T follicular helper cell (primary cell): ENCODE measurements around the gene ACVR1.

Experiments
- DNase-seq: peaks from one replicate; pipeline ENCODE4 v3.0.0-alpha.2; 2020; ENCODE audit warnings: low read depth

The ACVR1 gene

DNA sequence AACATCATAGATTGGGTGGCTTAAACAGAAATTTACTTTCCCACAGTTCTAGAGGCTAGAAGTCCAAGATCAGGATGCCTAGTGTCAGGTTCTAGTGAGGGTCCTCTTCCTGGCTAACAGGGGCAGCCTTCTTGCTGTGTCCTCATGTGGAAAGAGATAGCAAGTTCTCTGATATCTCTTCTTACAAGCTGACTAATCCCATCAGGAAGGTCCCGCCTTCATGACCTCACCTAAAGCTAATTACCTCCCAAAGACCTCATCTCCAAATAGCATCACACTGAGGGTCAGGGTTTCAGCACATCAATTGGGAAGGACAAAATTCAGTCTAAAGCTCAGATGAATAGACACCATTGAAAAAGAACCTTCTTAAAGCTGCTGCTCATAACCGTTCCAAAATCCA lies 22.9 kb downstream of the ACVR1 start:
- DNase-seq: no peak

DNA sequence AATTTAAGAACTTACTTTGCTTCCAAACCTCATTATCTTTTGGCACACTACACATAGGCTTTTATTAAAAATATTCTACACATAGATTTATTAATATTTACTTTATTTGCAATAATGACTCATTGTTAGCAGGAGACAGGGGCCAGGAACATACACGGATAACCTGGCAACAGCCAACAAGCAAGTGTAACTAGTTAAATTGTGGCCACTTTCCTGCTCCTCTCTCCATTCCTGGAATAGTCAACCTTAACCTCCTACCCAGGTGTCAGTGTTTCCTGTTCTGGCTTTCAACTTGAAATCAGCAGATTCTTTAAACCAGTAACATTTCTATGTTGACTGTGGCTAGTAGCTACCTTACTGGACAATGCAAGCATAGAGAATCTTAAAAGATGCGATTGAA lies 26.5 kb downstream of the ACVR1 start:
- no peak for DNase-seq

DNA sequence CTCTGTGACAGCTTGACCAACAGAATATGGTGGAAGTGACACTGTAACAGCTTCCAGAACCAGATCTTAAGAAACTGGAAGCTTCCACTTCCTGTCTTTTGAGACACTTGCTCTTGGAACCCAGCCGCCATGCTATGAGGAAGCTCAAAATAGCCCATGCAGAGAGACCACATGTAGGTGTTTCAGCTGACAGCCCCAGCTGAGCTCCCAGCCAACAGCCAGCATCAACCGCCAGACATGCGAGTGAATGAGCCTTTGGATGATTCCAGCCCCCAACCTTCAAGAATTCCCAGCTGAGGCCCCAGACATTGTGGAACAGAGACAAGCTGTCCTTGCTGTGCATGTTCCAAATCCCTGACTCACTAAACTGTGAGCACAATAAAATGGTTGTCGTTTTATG lies 27.9 kb downstream of the ACVR1 start:
- no peak for DNase-seq

DNA sequence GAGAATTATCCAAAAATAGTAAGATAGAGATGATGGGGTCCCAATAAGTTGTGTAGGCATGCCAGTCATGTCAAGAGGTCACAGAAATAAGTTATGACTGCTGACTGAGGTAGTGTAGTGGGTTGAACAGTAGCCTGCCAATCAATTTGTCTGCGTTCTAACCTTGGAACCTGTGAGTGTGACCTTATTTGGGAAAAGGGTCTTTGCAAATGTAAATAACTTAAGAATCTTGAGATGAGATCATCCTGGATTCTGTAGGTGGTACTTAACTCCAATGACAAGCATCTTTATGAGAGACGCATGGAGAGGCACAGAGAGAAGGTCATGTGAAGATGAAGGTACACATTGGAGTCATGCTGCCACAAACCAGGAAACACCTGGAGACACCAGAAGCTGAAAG lies 31.0 kb downstream of the ACVR1 start:
- no peak for DNase-seq

DNA sequence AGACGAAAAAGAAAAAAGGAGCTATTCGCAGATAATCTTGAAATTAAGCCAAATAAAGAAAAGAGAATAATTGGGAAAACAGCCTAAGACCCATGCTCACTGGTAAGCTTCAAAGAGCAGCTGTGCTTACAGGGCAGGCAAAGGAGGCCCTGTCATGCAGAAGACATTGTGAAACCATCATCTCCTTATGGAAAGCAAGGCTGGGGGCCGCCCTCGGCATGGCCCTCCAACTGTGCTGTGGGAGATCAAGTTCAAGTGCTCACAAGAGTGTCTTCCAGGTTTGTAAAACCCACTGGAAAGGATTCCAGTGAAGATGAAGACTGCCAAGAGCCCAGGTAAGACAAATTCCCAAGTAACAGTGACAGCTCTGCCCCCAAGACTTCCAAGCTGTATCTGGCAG lies 32.2 kb downstream of the ACVR1 start:
- no peak for DNase-seq

DNA sequence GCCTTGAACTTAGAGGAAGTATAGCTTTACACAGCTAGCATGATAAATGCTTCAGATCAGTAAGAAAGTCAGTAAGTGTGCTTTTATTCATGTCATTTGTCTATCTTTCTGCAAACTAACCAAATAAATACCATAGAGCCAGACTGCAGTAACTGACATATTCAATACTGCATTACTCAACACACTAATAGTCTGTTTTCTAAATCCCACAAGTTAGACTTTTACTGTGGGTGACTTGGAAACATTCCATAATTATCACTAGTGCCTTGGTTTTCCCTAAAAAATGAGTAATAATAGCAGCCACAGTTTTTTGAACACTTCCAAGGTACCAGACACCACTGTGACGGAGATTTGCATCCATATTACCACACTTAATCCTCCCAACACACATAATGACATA lies 33.0 kb downstream of the ACVR1 start:
- DNase-seq: no peak

DNA sequence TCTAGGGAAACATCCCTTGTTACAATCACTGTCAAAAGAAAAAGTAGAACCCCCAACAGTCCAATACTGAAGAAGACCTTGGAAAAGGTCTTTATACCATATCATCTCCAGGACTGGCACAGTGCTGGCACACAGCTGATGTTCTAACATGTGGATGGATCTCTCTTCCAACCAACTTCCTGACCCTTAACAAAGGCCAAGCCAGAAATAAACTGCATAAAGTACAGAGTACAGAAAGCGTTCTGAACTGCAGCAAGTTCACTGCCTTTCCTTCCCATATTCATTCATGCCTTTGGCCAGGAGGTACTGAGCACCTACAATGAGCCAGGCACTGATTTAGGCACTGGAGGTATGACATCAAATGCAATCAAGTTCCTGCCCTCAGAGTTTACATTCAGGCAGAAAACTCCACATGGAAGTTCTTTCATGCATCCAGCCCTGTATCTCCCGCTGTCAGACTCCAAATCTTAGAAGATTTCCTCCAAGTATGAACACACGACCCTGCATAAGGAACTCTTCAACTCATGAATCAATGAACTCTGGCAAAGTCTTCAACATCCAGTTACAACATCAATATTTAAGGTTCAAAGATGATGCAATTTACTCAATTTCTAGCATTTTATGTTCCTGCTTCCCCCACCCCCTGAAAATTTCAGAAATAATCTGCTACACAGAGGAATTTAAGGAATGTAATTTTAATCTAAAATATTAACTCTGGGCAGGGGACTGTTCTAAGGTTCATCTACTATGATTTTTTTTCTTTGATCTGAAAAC lies 33.8 kb downstream of the ACVR1 start:
- DNase-seq: no peak

DNA sequence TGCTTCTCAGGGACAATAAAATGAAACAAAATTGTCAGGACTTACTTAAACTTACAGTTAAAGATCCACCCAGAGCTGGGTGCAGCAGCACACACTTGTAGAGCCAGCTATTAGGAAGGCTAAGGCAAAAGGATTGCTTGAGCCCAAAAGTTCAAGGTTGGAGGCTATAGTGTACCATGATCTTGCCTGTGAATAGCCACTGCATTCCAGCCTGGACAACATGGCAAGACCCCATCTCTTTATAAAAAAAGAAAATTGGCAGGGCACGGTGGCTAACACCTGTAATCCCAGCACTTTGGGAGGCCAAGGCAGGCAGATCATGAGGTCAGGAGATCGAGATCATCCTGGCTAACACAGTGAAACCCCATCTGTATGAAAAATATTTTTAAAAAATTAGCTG lies 34.6 kb downstream of the ACVR1 start:
- no peak for DNase-seq

DNA sequence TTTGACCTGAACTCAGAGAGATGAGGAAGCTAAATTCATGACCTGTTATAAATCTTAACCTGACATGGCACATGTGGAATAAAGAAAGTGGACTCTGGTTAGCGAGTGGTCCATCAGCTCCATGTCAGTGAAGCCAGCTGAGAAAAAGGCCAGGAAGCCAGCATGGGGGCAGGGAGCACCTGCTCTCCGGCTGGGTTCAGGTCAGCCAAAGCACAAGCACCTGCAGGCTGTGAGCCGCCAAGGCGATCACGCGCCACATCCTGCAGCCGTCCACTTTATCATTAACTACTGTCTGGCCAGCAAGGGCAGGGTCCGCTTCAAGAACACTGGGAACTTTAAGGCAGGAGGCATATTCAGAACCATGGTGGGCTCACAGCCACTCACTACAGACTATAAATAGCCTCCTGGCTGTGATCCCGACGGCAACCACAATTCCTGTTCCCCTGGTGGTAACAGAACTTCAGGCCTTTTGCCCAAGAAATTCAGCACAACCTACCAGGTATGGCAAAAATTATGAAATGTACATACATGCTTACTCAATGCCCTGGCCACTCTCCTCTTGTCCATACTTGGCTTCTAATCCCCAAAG lies 35.5 kb downstream of the ACVR1 start:
- DNase-seq: no peak

DNA sequence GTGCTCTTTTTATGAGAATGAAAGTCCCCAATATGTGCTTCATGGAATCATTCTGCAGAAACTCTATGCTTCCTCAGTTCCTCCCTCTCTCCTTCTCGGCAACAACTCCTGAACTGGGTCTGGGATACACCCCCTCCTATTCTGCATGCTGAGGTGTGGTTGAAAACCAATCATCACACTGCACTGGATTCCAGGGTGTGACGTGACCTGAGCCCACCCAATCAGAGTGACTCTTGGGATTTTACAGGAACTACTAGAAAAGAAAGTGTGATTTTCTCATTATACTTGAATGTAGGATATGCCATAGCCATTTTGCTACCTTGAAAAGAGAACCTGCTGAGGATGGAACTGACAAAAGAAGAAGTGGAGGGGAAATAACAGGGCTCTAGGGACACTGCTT lies 36.3 kb downstream of the ACVR1 start:
- no peak for DNase-seq

DNA sequence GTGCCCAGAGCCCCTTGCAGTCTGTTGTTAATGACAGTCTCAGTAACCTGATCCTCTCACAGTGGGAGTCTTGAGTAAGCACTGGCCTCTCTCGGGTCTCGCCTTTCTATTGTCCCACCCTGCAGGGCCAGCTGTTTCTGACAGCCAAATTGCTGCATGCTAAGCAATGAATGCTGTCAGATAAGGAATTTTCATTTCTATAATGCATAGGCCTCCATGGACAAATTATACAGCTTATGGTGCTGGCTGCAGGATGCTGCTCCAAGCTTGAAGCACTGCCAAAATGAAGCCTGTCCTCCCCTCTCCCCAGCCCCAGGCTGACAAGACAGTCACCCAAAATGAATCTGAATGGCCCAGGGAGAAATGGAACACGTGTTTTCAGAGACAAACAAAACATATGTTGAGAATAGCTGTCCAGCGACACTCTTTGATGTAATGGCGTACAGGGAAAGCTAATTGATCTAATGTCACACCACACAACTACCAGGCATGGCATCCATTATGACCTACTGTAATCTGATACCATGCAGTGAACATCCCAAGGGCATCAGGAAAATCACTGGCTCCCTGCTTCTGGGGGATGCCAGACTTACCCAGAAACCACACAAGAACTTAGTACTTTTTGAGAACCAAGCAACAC lies 36.8 kb downstream of the ACVR1 start:
- DNase-seq: no peak

DNA sequence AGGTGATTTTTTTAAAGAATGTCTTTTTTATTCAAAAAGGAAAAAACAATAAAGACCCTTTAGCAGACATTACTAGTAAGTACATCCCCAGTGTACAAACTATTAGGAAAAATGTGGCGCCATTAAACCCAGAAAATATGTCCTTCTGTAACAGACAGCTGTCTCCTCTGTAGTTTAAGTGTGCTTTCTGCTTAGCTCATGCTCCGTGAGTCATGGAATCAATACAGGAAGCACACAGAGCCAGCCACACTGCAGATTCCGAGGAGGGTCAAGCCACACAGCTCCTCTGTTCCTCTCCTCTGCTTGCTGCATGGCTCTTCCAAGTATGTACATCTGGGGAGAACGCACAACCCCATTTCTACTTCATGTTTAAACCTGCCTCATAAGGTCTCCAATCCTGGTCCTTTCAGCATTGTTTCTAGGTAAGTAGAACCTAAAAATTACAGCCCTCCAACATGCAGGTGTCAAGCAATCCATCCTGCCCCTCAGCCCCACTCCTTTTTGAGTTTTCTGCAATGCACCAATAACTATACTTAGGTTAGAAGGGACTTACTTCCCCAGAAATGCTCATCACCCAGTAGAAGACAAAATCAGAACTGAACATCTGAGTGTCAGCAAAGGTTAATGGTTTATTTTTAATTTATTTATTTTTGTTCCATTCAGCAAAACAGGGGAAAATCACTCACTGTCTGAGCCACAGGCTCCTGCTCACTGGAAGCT lies 37.5 kb downstream of the ACVR1 start:
- DNase-seq: no peak

DNA sequence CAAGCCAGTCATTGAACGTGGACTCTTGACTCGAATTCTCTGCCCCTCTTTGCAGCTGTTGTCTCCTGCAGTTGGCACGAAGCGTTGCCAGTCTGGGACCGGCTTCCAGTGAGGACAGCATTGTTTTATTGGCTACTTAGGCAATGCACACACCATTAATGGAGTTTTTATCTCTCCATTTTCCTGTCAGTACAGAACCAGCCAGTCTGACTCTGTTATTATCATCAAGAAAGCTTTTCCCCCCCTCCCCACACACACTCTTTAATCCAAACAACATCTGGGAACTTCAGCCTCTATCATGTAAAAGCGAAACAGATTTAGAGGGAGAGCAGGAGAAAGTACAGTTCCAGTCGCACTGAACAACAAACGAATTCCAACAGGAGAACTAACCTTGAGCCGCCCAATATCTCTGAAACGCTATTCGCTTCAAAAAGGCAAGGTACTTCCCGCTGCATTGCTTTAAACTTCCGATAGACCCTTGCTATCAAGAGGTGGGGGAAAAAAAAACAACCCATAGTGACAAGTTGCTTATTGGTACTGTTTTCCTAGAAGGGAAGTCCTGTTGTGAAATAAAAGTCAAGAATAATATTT lies 38.2 kb downstream of the ACVR1 start:
- DNase-seq: no peak

DNA sequence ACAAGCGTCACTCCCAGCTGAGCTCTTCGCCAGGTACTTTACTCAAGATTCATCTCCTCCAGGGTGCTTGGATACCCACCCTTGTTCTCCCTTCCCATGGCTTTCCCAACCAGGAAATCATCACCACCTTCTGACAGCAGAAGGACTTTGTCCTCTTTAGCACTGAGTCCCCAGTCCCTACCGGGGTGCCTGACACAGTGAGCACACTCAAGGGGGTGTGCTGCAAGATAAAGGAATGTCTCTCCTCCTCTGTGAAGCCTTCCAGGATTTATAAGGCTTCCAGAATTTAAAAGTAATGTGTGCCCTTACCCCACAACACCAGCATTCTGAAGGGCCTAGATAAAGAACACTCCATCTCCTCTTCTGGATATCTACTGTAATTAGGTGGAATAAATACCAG lies 39.6 kb downstream of the ACVR1 start:
- no peak for DNase-seq

DNA sequence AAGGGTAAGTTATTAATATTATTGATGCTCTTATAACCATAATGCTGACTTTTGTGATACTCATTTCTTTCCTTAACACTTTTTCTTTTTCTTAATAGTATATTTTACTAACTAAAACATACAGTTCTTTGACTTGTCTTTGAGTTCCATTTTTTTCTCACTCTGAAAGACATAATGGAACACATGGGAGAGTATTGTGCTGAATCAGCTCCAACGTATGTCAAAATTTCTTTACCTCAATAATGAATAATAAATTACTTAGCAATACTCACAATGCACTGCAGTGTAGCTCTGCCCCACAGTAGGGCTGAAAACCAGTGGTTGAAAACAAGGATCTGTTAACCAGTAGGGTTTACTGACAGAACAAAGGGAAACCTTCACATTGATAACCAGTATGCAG lies 40.7 kb downstream of the ACVR1 start:
- no peak for DNase-seq

DNA sequence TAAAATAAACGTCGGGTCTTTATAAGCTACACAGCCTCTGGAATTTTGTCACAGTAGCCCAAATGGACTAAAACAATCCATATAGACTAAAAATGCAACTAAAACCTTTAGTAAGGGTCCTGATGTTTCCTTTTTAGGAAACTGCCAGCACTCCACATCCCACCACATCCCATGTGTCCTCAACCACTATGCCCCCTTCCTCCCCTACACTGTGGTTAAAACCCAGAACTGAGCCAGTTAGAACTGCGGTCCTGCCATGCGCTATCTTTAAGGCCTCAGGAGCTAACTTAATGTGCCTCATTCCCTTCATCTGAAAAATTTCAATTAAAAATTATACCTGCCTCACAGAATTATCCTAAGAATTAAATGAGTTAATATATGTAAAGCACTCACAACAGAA lies 41.1 kb downstream of the ACVR1 start:
- DNase-seq: no peak

DNA sequence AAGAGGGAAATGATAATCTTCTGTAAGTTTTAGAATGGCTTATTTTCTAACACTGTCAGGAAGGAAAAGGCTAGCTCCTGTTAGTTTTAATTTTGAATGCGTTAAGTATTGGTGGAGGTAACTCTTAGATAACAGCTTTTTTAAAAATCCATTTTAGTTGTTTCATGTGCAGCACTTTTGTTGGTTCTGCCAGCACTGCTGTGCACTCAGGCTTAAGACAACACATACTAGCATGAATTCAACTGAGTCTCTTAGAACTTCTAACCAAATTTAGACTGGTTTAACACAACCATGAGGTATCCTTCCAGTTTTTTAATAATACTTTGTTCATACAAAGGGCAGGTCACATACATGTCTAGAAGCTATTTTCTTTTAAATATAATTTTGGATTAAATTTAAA lies 42.4 kb downstream of the ACVR1 start:
- no peak for DNase-seq

DNA sequence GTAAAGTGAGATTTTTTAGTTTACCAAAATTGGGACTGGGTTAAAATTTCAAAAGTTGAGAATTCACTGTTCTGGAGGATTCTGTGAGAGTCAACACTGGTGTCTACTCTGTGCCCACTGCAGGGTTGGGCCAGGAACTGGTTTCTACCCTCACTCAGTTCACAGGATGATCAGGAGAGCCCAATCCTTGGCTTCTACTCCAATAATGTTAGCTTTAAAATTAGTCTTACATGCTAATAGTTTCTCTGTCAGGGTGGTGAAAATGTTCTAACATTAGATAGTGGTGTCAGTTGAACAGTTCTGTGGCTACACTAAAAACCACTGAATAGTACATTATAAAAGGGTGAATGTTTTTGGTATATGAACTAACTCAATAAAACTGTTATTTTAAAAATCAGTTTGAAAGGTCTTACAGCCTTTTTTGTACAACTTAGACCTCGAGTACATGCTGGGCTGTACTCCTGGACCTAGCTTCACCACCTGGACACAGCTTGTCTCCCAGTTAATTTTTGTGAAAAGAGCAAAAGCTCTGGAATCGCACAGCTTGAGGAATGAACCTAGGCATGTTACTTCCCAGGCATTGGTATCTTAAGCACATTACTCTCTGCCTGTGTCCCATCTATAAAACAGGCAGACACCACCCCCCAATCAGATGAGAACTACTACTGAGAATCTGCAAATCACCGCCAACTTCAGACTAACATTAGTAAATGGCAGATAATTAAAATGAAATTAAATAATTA lies 44.4 kb downstream of the ACVR1 start:
- no peak for DNase-seq

DNA sequence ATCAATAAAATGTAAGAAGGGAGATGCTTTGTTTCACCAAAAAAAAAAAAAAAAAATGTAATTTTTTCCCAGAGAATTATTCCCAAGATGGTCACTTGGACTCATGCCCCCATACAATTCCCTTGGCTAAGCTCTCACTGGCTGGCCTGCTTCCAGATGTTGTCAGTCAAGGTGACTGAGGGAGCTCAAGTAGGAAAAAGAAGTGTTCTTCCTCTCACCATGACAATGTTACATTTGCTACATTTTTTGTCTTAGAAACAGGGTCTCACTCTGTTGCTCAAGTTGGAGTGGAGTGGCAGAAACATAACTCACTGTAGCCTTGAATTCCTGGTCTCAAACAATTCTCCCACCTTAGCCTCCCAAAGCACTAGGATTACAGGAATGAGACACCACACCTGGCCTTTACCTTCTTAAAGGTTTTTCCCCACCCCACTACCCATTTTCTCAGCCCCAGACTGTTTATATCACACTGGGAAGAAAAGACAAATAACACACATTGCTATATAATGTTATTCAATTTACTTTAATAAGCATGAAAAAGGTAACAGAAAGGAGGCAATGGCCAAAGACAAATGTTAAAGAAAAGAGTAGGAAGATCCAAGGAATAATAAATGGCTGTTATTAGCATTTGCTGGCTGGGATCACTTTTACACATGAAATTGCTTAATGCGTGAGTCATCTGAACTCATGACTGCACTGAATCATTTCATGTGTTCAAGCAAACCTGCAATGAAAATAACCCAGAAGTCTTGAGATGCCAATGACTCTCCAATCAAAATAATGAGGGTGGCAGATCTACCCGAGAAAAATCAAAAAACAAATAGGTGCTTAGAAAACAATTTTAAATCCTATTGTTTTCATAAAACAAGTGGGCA lies 45.2 kb downstream of the ACVR1 start:
- no peak for DNase-seq

DNA sequence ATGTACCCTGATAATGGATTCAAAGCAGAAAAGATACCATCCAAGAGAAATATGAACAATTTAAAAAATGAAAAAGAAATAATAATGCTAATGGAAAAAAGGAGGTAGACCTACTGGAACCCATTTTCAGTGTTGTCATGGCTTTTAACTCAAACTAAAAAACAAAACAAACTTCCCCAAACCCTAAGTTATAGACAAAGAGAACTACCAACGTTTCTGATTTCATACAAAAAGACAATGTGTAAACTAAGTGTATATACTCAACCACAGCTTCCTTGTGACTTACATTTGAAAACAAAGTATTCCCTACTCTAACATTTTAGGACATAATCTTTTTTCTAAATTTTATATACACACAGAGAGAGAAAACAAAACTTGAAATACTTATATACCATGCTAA lies 45.9 kb downstream of the ACVR1 start:
- no peak for DNase-seq

DNA sequence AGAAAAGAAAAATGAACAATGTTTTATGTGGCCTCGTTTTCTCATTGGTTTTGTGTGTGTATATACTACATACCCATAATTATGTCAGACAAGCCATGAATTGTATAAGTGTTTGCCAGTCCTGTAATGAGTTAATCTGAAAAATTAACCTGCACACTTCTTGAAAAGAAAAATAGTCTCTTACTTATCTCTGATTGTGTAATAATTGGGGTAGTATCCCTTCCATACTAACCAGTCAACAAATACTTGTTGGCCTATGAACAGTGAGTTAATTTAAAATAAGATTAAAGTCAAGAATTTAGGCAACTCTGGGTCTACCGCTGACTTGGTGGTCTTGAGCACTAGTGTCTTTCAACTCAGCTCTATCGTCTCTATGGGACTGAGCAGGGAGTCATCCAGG lies 48.8 kb downstream of the ACVR1 start:
- no peak for DNase-seq
